WTC11 (cell line): ENCODE data around the gene CDC25A. TPM values are rescaled to one million over a fixed set of nuclear protein-coding genes. Genes with fewer than 3 reads are reported as not detected.

ENCODE experiments used
- ATAC-seq: fragments of 200-7000 bp; cut with Tn5 transposase; 2 replicates; pipeline ENCODE4 v1.10.0; 2021; ENCODE audit warnings: mild to moderate bottlenecking, moderate library complexity
- CTCF ChIA-PET: fragments of 300-600 bp; sonication (Branson Sonifier 250); formaldehyde crosslinking; loops from one replicate; lab custom pipeline; 2021; ENCODE audit warnings: antibody characterized with exemption; lab: Charles Lee
- POLR2A ChIA-PET: fragments of 350-600 bp; sonication (Branson Sonifier 250); formaldehyde crosslinking; loops from one replicate; lab custom pipeline; 2021; ENCODE audit warnings: antibody characterized with exemption; lab: Charles Lee
- DNase-seq: peaks from one replicate; pipeline ENCODE4 v3.0.0; 2021; ENCODE audit warnings: low spot score
- H3K27ac Mint-ChIP-seq: 2 replicates; pipeline ENCODE4 v1.8.0; 2021; ENCODE audit warnings: mixed read lengths
- H3K27me3 Mint-ChIP-seq: 2 replicates; pipeline ENCODE4 v1.8.0; 2021; ENCODE audit warnings: low read depth, mild to moderate bottlenecking, moderate library complexity, mixed read lengths
- H3K36me3 Mint-ChIP-seq: 2 replicates; pipeline ENCODE4 v1.8.0; 2021; ENCODE audit warnings: mixed read lengths
- H3K4me1 Mint-ChIP-seq: 2 replicates; pipeline ENCODE4 v1.8.0; 2022; ENCODE audit warnings: mixed read lengths
- H3K4me3 Mint-ChIP-seq: 2 replicates; pipeline ENCODE4 v1.8.0; 2021; ENCODE audit warnings: mild to moderate bottlenecking, moderate library complexity, mixed read lengths
- H3K9me3 Mint-ChIP-seq: 2 replicates; pipeline ENCODE4 v1.8.0; 2021; ENCODE audit warnings: mixed read lengths
- ARID4B ChIP-seq: sonication (generic); formaldehyde crosslinking; IDR thresholded peaks from 2 replicates; pipeline ENCODE4 v1.8.0; 2023; ENCODE audit warnings: missing genetic modification reagents, mild to moderate bottlenecking, borderline replicate concordance
- ATF1 ChIP-seq: sonication (generic); formaldehyde crosslinking; IDR thresholded peaks from 2 replicates; pipeline ENCODE4 v1.8.1; 2023; ENCODE audit warnings: mild to moderate bottlenecking, moderate library complexity, missing genetic modification reagents
- ATF2 ChIP-seq: sonication (generic); formaldehyde crosslinking; IDR thresholded peaks from 2 replicates; pipeline ENCODE4 v1.8.1; 2022; ENCODE audit warnings: low read depth, missing genetic modification reagents, borderline replicate concordance
- ATF6 ChIP-seq: sonication (generic); formaldehyde crosslinking; IDR thresholded peaks from 2 replicates; pipeline ENCODE4 v1.8.1; 2023; ENCODE audit warnings: mild to moderate bottlenecking, missing genetic modification reagents
- CBFB ChIP-seq: sonication (generic); formaldehyde crosslinking; IDR thresholded peaks from 2 replicates; pipeline ENCODE4 v1.8.1; 2022; ENCODE audit warnings: mild to moderate bottlenecking, low read depth, missing genetic modification reagents
- CREM ChIP-seq: sonication (generic); formaldehyde crosslinking; IDR thresholded peaks from 2 replicates; pipeline ENCODE4 v1.8.1; 2022; ENCODE audit warnings: mild to moderate bottlenecking, missing genetic modification reagents, moderate library complexity
- E2F5 ChIP-seq: sonication (generic); formaldehyde crosslinking; IDR thresholded peaks from 2 replicates; pipeline ENCODE4 v1.8.1; 2022; ENCODE audit warnings: mild to moderate bottlenecking, moderate library complexity, missing genetic modification reagents
- ELF4 ChIP-seq: sonication (generic); formaldehyde crosslinking; IDR thresholded peaks from 2 replicates; pipeline ENCODE4 v1.8.1; 2022; ENCODE audit warnings: low read depth, mild to moderate bottlenecking, moderate library complexity, missing genetic modification reagents
- FOXP4 ChIP-seq: sonication (generic); formaldehyde crosslinking; IDR thresholded peaks from 2 replicates; pipeline ENCODE4 v1.8.0; 2022; ENCODE audit warnings: mild to moderate bottlenecking, missing genetic modification reagents
- NFATC4 ChIP-seq: fragments of 250-450 bp; sonication (Bioruptor Pico); IDR thresholded peaks from 2 replicates; pipeline ENCODE4 v1.9.0; 2021; ENCODE audit warnings: mild to moderate bottlenecking
- NFE2L1 ChIP-seq: sonication (generic); formaldehyde crosslinking; IDR thresholded peaks from 2 replicates; pipeline ENCODE4 v1.8.1; 2023; ENCODE audit warnings: missing genetic modification reagents
- NR1H2 ChIP-seq: sonication (generic); formaldehyde crosslinking; IDR thresholded peaks from 2 replicates; pipeline ENCODE4 v1.9.0; 2021; ENCODE audit warnings: mild to moderate bottlenecking, moderate library complexity, missing genetic modification reagents
- NR2C2 ChIP-seq: sonication (generic); formaldehyde crosslinking; IDR thresholded peaks from 2 replicates; pipeline ENCODE4 v1.8.0; 2022; ENCODE audit warnings: mild to moderate bottlenecking, missing genetic modification reagents
- SMAD3 ChIP-seq: sonication (generic); formaldehyde crosslinking; IDR thresholded peaks from 2 replicates; pipeline ENCODE4 v1.8.0; 2022; ENCODE audit warnings: missing genetic modification reagents, mild to moderate bottlenecking, borderline replicate concordance
- TEAD4 ChIP-seq: sonication (generic); formaldehyde crosslinking; IDR thresholded peaks from 2 replicates; pipeline ENCODE4 v1.8.0; 2022; ENCODE audit warnings: mild to moderate bottlenecking, missing genetic modification reagents
- ZNF416 ChIP-seq: fragments of 250-450 bp; sonication (Bioruptor Pico); IDR thresholded peaks from 2 replicates; pipeline ENCODE4 v1.9.0; 2021; ENCODE audit warnings: mild to moderate bottlenecking, inconsistent platforms
- ZNF423 ChIP-seq: fragments of 250-450 bp; sonication (Bioruptor Pico); IDR thresholded peaks from 2 replicates; pipeline ENCODE4 v2.1.2; 2022; ENCODE audit warnings: mild to moderate bottlenecking, moderate library complexity
- ZNF512 ChIP-seq: sonication (generic); formaldehyde crosslinking; IDR thresholded peaks from 2 replicates; pipeline ENCODE4 v1.8.1; 2022; ENCODE audit warnings: missing genetic modification reagents, borderline replicate concordance
- ZNF532 ChIP-seq: fragments of 250-450 bp; sonication (Bioruptor Pico); IDR thresholded peaks from 2 replicates; pipeline ENCODE4 v1.9.0; 2021; ENCODE audit warnings: mild to moderate bottlenecking, borderline replicate concordance
- total RNA-seq: library from RNA; stranded (reverse); gene quantifications from 3 replicates; pipeline ENCODE4 v1.2.3, GENCODE V29; 2021

The CDC25A gene
- total RNA-seq, 1 experiment from 2014 or later = 57.6 TPM

- peaks cover under 1% of the 10 kb centered on the region for H3K4me1 Mint-ChIP-seq
- CTCF ChIA-PET = interaction anchor here (1.7 kb wide), 1 partner anchor 21 kb away, joined by 8 read pairs; no protein-coding TSS in a partner anchor
- no peaks in the 10 kb centered on the region for H3K9me3 Mint-ChIP-seq
- POLR2A ChIA-PET = no interaction called here
- no peak for DNase-seq
- peak; percentile 41 for ATAC-seq
- no peaks in the 10 kb centered on the region for H3K27me3 Mint-ChIP-seq
- no peaks in the 10 kb centered on the region for H3K36me3 Mint-ChIP-seq
- H3K27ac Mint-ChIP-seq = no peak overlapping the region
- no peak overlapping the region for H3K4me3 Mint-ChIP-seq
- no peak for TF ChIP-seq ZNF532
- TF ChIP-seq ZNF512 (CRISPR knock-in tag) = no peak
- no peak for TF ChIP-seq ATF2 (CRISPR knock-in tag)
- TF ChIP-seq NFE2L1 (CRISPR knock-in tag) = no peak
- TF ChIP-seq ELF4 (CRISPR knock-in tag) = no peak
- no peak for TF ChIP-seq NR2C2
- TF ChIP-seq CREM = no peak
- no peak for TF ChIP-seq TEAD4
- no peak for TF ChIP-seq ARID4B (CRISPR knock-in tag)
- no peak for TF ChIP-seq NFATC4
- no peak for TF ChIP-seq ATF1 (CRISPR knock-in tag)
- no peak for TF ChIP-seq NR1H2
- TF ChIP-seq E2F5 = no peak
- no peak for TF ChIP-seq CBFB (CRISPR knock-in tag)
- no peak for TF ChIP-seq SMAD3 (CRISPR knock-in tag)
- TF ChIP-seq ATF6 = no peak
- no peak for TF ChIP-seq ZNF423 (CRISPR knock-in tag)
- no peak for TF ChIP-seq FOXP4 (CRISPR knock-in tag)
- no peak for TF ChIP-seq ZNF416 (CRISPR knock-in tag)
Observed at GRCh38 chr3:48130321-48130904, 57.8 kb downstream of the CDC25A start.
